Endothelial cell of umbilical vein (primary cell): ENCODE data around the gene RUSC2.
A peak's percentile ranks its signal among the peaks of the same experiment; 100 is the strongest.

ENCODE experiments used
- CTCF ChIP-seq, 2 donors: IDR thresholded peaks; 1 replicate in 1 of 2; 2 replicates in 1 of 2; pipeline ENCODE4 v1.5.1; 2011; ENCODE audit warnings: low read length in 2 of 2, mild to moderate bottlenecking in 2 of 2, moderate library complexity in 2 of 2, control low read depth in 1 of 2, inconsistent platforms in 1 of 2, low read depth in 1 of 2; ENCODE audit not compliant: insufficient read depth in 1 of 2; ENCODE audit errors: extremely low read depth in 1 of 2
- JUN ChIP-seq: IDR thresholded peaks from 2 replicates; pipeline ENCODE4 v1.6.1; 2011; ENCODE audit warnings: borderline replicate concordance, low read depth; ENCODE audit not compliant: insufficient read length, insufficient read depth
- POLR2AphosphoS5 ChIP-seq: IDR thresholded peaks from 2 replicates; pipeline ENCODE4 v1.6.1; 2012; ENCODE audit warnings: low read depth, mild to moderate bottlenecking, control low read depth, low read length, moderate library complexity; ENCODE audit not compliant: insufficient read depth

GRCh38 chr9:35452481-35452880 is 37.4 kb upstream of the RUSC2 start:
- TF ChIP-seq CTCF (IDR thresholded peaks at IDR 0.05; ENCODE audit: extremely low read depth in 1 of 2, insufficient read depth in 1 of 2, low read depth in 1 of 2, low read length in 2 of 2) (peak in 1 of 2 donors; percentile 8), JUN (no peak), POLR2AphosphoS5 (no peak)
